ENCODE results near the gene KRTAP9-7. TPM values are rescaled to one million over a fixed set of nuclear protein-coding genes. Genes with fewer than 3 reads are reported as not detected.
"Not testable (repeated sequence)": the region's sequence is repeated elsewhere in the genome, so short reads cannot be mapped to it uniquely, and the experiment has no call there.

KRTAP9-7 gene
- total and polyA plus RNA-seq, 4 donors = not detected

- Histone ChIP-seq H3K9ac (ENCODE audit: low read depth in 1 of 2, low read length in 2 of 2) (no peak overlapping the region), H3K4me3 (ENCODE audit: low read depth in 1 of 3, low read length in 3 of 3) (no peak overlapping the region), H3K27me3 (ENCODE audit: control insufficient read depth in 4 of 4, insufficient read depth in 4 of 4, low read length in 3 of 4) (peaks cover 0 to 9% (median 0%) of the 10 kb centered on the region in 4 donors), H3K36me3 (ENCODE audit: control insufficient read depth in 4 of 4, insufficient read depth in 3 of 4, low read depth in 1 of 4, low read length in 3 of 4) (no peaks in the 10 kb centered on the region), H3K4me1 (ENCODE audit: control insufficient read depth in 4 of 4, insufficient read depth in 4 of 4, low read length in 3 of 4) (no peaks in the 10 kb centered on the region), H3K27ac (ENCODE audit: low read depth in 1 of 2, low read length in 2 of 2) (no peak overlapping the region), H3K9me3 (ENCODE audit: control insufficient read depth in 4 of 4, low read length in 3 of 4) (peaks cover 0 to 3% (median 0%) of the 10 kb centered on the region in 4 donors)
- no peak for DNase-seq (ENCODE audit: low spot score)
- no peak for TF ChIP-seq HNF4A (conservative IDR thresholded peaks at IDR 0.05)
- TF ChIP-seq RAD21 (IDR thresholded peaks at IDR 0.05) = no peak
- no peak for TF ChIP-seq CTCF (IDR thresholded peaks at IDR 0.05; ENCODE audit: low read depth, low read length, missing input control)
- TF ChIP-seq MAX (IDR thresholded peaks at IDR 0.05) = no peak
- TF ChIP-seq YY1 (IDR thresholded peaks at IDR 0.05) = no peak
- no peak for TF ChIP-seq EGR1 (IDR thresholded peaks at IDR 0.05; ENCODE audit: low read depth in 2 of 2)
- TF ChIP-seq GABPA (IDR thresholded peaks at IDR 0.05 in 1 of 2, conservative IDR thresholded peaks at IDR 0.05 in 1 of 2) = no peak
- TF ChIP-seq FOXA2 (IDR thresholded peaks at IDR 0.05) = no peak
- no peak for TF ChIP-seq TAF1 (conservative IDR thresholded peaks at IDR 0.05)
- no peak for TF ChIP-seq HNF4G (IDR thresholded peaks at IDR 0.05)
- TF ChIP-seq SP1 (IDR thresholded peaks at IDR 0.05) = no peak
- no peak for TF ChIP-seq REST (IDR thresholded peaks at IDR 0.05)
- TF ChIP-seq NR2F2 (IDR thresholded peaks at IDR 0.05) = no peak
- no peak for TF ChIP-seq RXRA (IDR thresholded peaks at IDR 0.05)
Observed at GRCh38 chr17:41230094-41230493, 45.4 kb upstream of the KRTAP9-7 start.

GRCh38 chr17:41231731-41232130 is 43.8 kb upstream of the KRTAP9-7 start:
- WGBS = 80% methylated on average over 6 of the region's 6 CpGs
- H3K36me3 ChIP-seq (ENCODE audit: control insufficient read depth in 4 of 4, insufficient read depth in 3 of 4, low read depth in 1 of 4, low read length in 3 of 4) = no peaks in the 10 kb centered on the region
- no peak for DNase-seq (ENCODE audit: low spot score)
- H3K27ac ChIP-seq (ENCODE audit: low read depth in 1 of 2, low read length in 2 of 2) = no peak overlapping the region
- H3K4me3 ChIP-seq (ENCODE audit: low read depth in 1 of 3, low read length in 3 of 3) = no peak overlapping the region
- no peak overlapping the region for H3K9ac ChIP-seq (ENCODE audit: low read depth in 1 of 2, low read length in 2 of 2)
- H3K27me3 ChIP-seq (ENCODE audit: control insufficient read depth in 4 of 4, insufficient read depth in 4 of 4, low read length in 3 of 4) = peaks cover 0 to 9% (median 0%) of the 10 kb centered on the region in 4 donors
- H3K9me3 ChIP-seq (ENCODE audit: control insufficient read depth in 4 of 4, low read length in 3 of 4) = peaks cover 0 to 3% (median 0%) of the 10 kb centered on the region in 4 donors
- H3K4me1 ChIP-seq (ENCODE audit: control insufficient read depth in 4 of 4, insufficient read depth in 4 of 4, low read length in 3 of 4) = no peaks in the 10 kb centered on the region
- TF ChIP-seq SP1 (IDR thresholded peaks at IDR 0.05) = no peak
- TF ChIP-seq RXRA (IDR thresholded peaks at IDR 0.05) = no peak
- TF ChIP-seq MAX (IDR thresholded peaks at IDR 0.05) = no peak
- no peak for TF ChIP-seq HNF4A (conservative IDR thresholded peaks at IDR 0.05)
- no peak for TF ChIP-seq HNF4G (IDR thresholded peaks at IDR 0.05)

- H3K9me3 ChIP-seq (ENCODE audit: control insufficient read depth in 4 of 4, low read length in 3 of 4); H3K9ac ChIP-seq (ENCODE audit: low read depth in 1 of 2, low read length in 2 of 2); H3K27me3 ChIP-seq (ENCODE audit: control insufficient read depth in 4 of 4, insufficient read depth in 4 of 4, low read length in 3 of 4); H3K27ac ChIP-seq (ENCODE audit: low read depth in 1 of 2, low read length in 2 of 2); H3K36me3 ChIP-seq (ENCODE audit: control insufficient read depth in 4 of 4, insufficient read depth in 3 of 4, low read depth in 1 of 4, low read length in 3 of 4); DNase-seq (ENCODE audit: low spot score); H3K4me1 ChIP-seq (ENCODE audit: control insufficient read depth in 4 of 4, insufficient read depth in 4 of 4, low read length in 3 of 4); H3K4me3 ChIP-seq (ENCODE audit: low read depth in 1 of 3, low read length in 3 of 3): not testable (repeated sequence)
- WGBS = 70% methylated on average over 1 of the region's 1 CpG
Observed at GRCh38 chr17:41232399-41233105, 42.9 kb upstream of the KRTAP9-7 start, which contains the start of gene KRTAP9-3. Gene KRTAP9-3, plus strand, starts transcription at chr17:41232449. Its CDS starts 53 bp downstream, at chr17:41232502.

- H3K36me3 ChIP-seq (ENCODE audit: control insufficient read depth in 4 of 4, insufficient read depth in 3 of 4, low read depth in 1 of 4, low read length in 3 of 4); H3K27ac ChIP-seq (ENCODE audit: low read depth in 1 of 2, low read length in 2 of 2); DNase-seq (ENCODE audit: low spot score); H3K9ac ChIP-seq (ENCODE audit: low read depth in 1 of 2, low read length in 2 of 2); H3K27me3 ChIP-seq (ENCODE audit: control insufficient read depth in 4 of 4, insufficient read depth in 4 of 4, low read length in 3 of 4); H3K4me1 ChIP-seq (ENCODE audit: control insufficient read depth in 4 of 4, insufficient read depth in 4 of 4, low read length in 3 of 4); H3K9me3 ChIP-seq (ENCODE audit: control insufficient read depth in 4 of 4, low read length in 3 of 4); H3K4me3 ChIP-seq (ENCODE audit: low read depth in 1 of 3, low read length in 3 of 3): not testable (repeated sequence)
- 62% methylated on average over 4 of the region's 4 CpGs for WGBS
Observed at GRCh38 chr17:41237116-41237515, 38.4 kb upstream of the KRTAP9-7 start.
